Natural killer cell treated with Interleukin-12 subunit alpha and Interleukin-12 subunit beta and Interleukin-15 and Interleukin-18, amount 100 ng/mL, for 72 hours (primary cell): ENCODE measurements around the gene RNF135. TPM values are rescaled to one million over a fixed set of nuclear protein-coding genes. Genes with fewer than 3 reads are reported as not detected.
"Not testable (repeated sequence)": the region's sequence is repeated elsewhere in the genome, so short reads cannot be mapped to it uniquely, and the experiment has no call there.

Source experiments
- ATAC-seq, 2 donors: fragments of 150-1000 bp; cut with Tn5 transposase in 1 of 2; sonication (Bioruptor Pico), chemical (Tn5 transposase) in 1 of 2; 2 replicates each; pipeline ENCODE4 v1.10.0; 2021
- DNase-seq: peaks from one replicate; pipeline ENCODE4 v3.0.0; 2022; ENCODE audit warnings: low spot score
- H3K27ac Mint-ChIP-seq, 2 donors: 1 replicate in 1 of 2; 2 replicates in 1 of 2; pipeline ENCODE4 v1.8.0; 2022; ENCODE audit warnings: mixed read lengths in 2 of 2, mild to moderate bottlenecking in 1 of 2, moderate library complexity in 1 of 2
- H3K27me3 Mint-ChIP-seq, 2 donors: 1 replicate in 1 of 2; 2 replicates in 1 of 2; pipeline ENCODE4 v1.8.0; 2022; ENCODE audit warnings: mixed read lengths in 2 of 2
- H3K36me3 Mint-ChIP-seq: one replicate; pipeline ENCODE4 v1.8.0; 2022; ENCODE audit warnings: mixed read lengths
- H3K4me1 Mint-ChIP-seq, 2 donors: 1 replicate in 1 of 2; 2 replicates in 1 of 2; pipeline ENCODE4 v1.8.0; 2022; ENCODE audit warnings: low read depth in 2 of 2, mixed read lengths in 2 of 2, mild to moderate bottlenecking in 1 of 2
- H3K4me3 Mint-ChIP-seq: one replicate; pipeline ENCODE4 v1.8.0; 2022; ENCODE audit warnings: mixed read lengths
- H3K9me3 Mint-ChIP-seq: 2 replicates; pipeline ENCODE4 v1.8.0; 2022; ENCODE audit warnings: mixed read lengths
- total RNA-seq, 2 donors: library from RNA; stranded (reverse); gene quantifications; one replicate each; pipeline ENCODE4 v1.2.3, GENCODE V29; 2022

RNF135 gene
- 1 to 10 TPM; 6.4 to 8.7 TPM for total RNA-seq

- peak within 1 kb of the TSS; percentile 80 to 89 for H3K27ac Mint-ChIP-seq
- H3K27me3 Mint-ChIP-seq: no peaks in the 10 kb centered on the region
- H3K36me3 Mint-ChIP-seq: peaks cover 6% of the 10 kb centered on the region
- H3K4me1 Mint-ChIP-seq: peaks cover 35 to 43% of the 10 kb centered on the region in 2 donors
- peak within 1 kb of the TSS; percentile 97 for H3K4me3 Mint-ChIP-seq
- ATAC-seq (peak; percentile 89 to 90), DNase-seq (peak; percentile 80)
- no peaks in the 10 kb centered on the region for H3K9me3 Mint-ChIP-seq
Observed at GRCh38 chr17:30970831-30971567, at the start of gene RNF135. TSS of gene RNF135 (plus strand) at chr17:30971039. CDS start at chr17:30971074, 35 bp downstream.

- H3K4me1 Mint-ChIP-seq: peaks cover 13 to 15% of the 10 kb centered on the region in 2 donors
- H3K27me3 Mint-ChIP-seq: peaks cover 29 to 51% of the 10 kb centered on the region in 2 donors
- no peak within 1 kb of the TSS for H3K27ac Mint-ChIP-seq
- peak; percentile 48 to 74 for ATAC-seq
- H3K4me3 Mint-ChIP-seq: peak within 1 kb of the TSS; percentile 58
- no peaks in the 10 kb centered on the region for H3K9me3 Mint-ChIP-seq
- no peaks in the 10 kb centered on the region for H3K36me3 Mint-ChIP-seq
- DNase-seq: no peak
Observed at GRCh38 chr17:30921544-30922196, 49.2 kb upstream of the RNF135 start, which contains the start of gene ADAP2. TSS of gene ADAP2 (plus strand) at chr17:30921945. CDS start at chr17:30922015, 70 bp downstream.

- peak; percentile 39 to 56 for ATAC-seq
- no peak for DNase-seq
- Mint-ChIP-seq H3K4me1 (peaks cover 13 to 15% of the 10 kb centered on the region in 2 donors), H3K9me3 (no peaks in the 10 kb centered on the region), H3K27ac (no peak overlapping the region), H3K4me3 (peak overlapping the region; percentile 58), H3K27me3 (peaks cover 29 to 58% of the 10 kb centered on the region in 2 donors), H3K36me3 (no peaks in the 10 kb centered on the region)
Observed at GRCh38 chr17:30922235-30923030, 48.4 kb upstream of the RNF135 start.

GRCh38 chr17:30924341-30924740 is 46.5 kb upstream of the RNF135 start:
- ATAC-seq (no peak), DNase-seq (no peak)
- Mint-ChIP-seq H3K36me3 (no peaks in the 10 kb centered on the region), H3K27ac (no peak overlapping the region), H3K27me3 (peaks cover 29 to 46% of the 10 kb centered on the region in 2 donors), H3K9me3 (no peaks in the 10 kb centered on the region), H3K4me3 (no peak overlapping the region), H3K4me1 (peaks cover 13 to 15% of the 10 kb centered on the region in 2 donors)

GRCh38 chr17:30926516-30926915 is 44.3 kb upstream of the RNF135 start:
- Mint-ChIP-seq H3K9me3 (no peaks in the 10 kb centered on the region), H3K27ac (no peak overlapping the region), H3K36me3 (no peaks in the 10 kb centered on the region), H3K4me3 (no peak overlapping the region), H3K4me1 (peaks cover 7% of the 10 kb centered on the region in 2 donors), H3K27me3 (peaks cover 14 to 30% of the 10 kb centered on the region in 2 donors)
- DNase-seq (no peak), ATAC-seq (no peak)

GRCh38 chr17:30927756-30928155 is 43.1 kb upstream of the RNF135 start:
- Mint-ChIP-seq H3K36me3 (no peaks in the 10 kb centered on the region), H3K4me1 (peaks cover 2 to 3% of the 10 kb centered on the region in 2 donors), H3K27me3 (peaks cover 9 to 25% of the 10 kb centered on the region in 2 donors), H3K9me3 (no peaks in the 10 kb centered on the region), H3K4me3 (no peak overlapping the region), H3K27ac (no peak overlapping the region)
- DNase-seq (no peak), ATAC-seq (no peak)

- H3K9me3 Mint-ChIP-seq: no peaks in the 10 kb centered on the region
- H3K4me3 Mint-ChIP-seq: no peak overlapping the region
- DNase-seq (no peak), ATAC-seq (no peak)
- H3K36me3 Mint-ChIP-seq: no peaks in the 10 kb centered on the region
- no peaks in the 10 kb centered on the region for H3K4me1 Mint-ChIP-seq
- H3K27me3 Mint-ChIP-seq: peaks cover 6 to 20% of the 10 kb centered on the region in 2 donors
- no peak overlapping the region for H3K27ac Mint-ChIP-seq
Observed at GRCh38 chr17:30928584-30928983, 42.3 kb upstream of the RNF135 start.

- Mint-ChIP-seq H3K36me3 (no peaks in the 10 kb centered on the region), H3K9me3 (no peaks in the 10 kb centered on the region), H3K27ac (no peak overlapping the region), H3K4me1 (no peaks in the 10 kb centered on the region), H3K27me3 (peaks cover 4 to 20% of the 10 kb centered on the region in 2 donors), H3K4me3 (no peak overlapping the region)
- DNase-seq (no peak), ATAC-seq (no peak)
Observed at GRCh38 chr17:30929081-30929633, 41.7 kb upstream of the RNF135 start.

- not testable (repeated sequence) for H3K36me3 Mint-ChIP-seq, H3K27ac Mint-ChIP-seq, H3K4me3 Mint-ChIP-seq, H3K9me3 Mint-ChIP-seq, H3K4me1 Mint-ChIP-seq, DNase-seq, ATAC-seq
- peaks cover 3 to 20% of the 10 kb centered on the region in 2 donors for H3K27me3 Mint-ChIP-seq
Observed at GRCh38 chr17:30929861-30930260, 41.0 kb upstream of the RNF135 start.

GRCh38 chr17:30930495-30930894 is 40.3 kb upstream of the RNF135 start:
- Mint-ChIP-seq H3K4me1 (no peaks in the 10 kb centered on the region), H3K27ac (no peak overlapping the region)

GRCh38 chr17:30931582-30931981 is 39.3 kb upstream of the RNF135 start:
- not testable (repeated sequence) for H3K27ac Mint-ChIP-seq, H3K9me3 Mint-ChIP-seq, H3K27me3 Mint-ChIP-seq, DNase-seq, ATAC-seq, H3K4me1 Mint-ChIP-seq, H3K36me3 Mint-ChIP-seq, H3K4me3 Mint-ChIP-seq

More at GRCh38 chr17:30930495-30930894, 40.3 kb upstream of the RNF135 start:
- DNase-seq (no peak), ATAC-seq (no peak)
- Mint-ChIP-seq H3K4me3 (no peak overlapping the region), H3K27me3 (peaks cover under 1 to 18% of the 10 kb centered on the region in 2 donors), H3K9me3 (no peaks in the 10 kb centered on the region), H3K36me3 (no peaks in the 10 kb centered on the region)

GRCh38 chr17:30933966-30934365 is 36.9 kb upstream of the RNF135 start:
- Mint-ChIP-seq H3K4me1 (no peaks in the 10 kb centered on the region), H3K9me3 (no peaks in the 10 kb centered on the region), H3K27ac (no peak overlapping the region), H3K27me3 (no peaks in the 10 kb centered on the region), H3K4me3 (no peak overlapping the region), H3K36me3 (no peaks in the 10 kb centered on the region)
- ATAC-seq: no peak
- DNase-seq: no peak

- Mint-ChIP-seq H3K9me3 (no peaks in the 10 kb centered on the region), H3K27me3 (no peaks in the 10 kb centered on the region), H3K4me3 (peak overlapping the region; percentile 17), H3K36me3 (no peaks in the 10 kb centered on the region), H3K4me1 (no peaks in the 10 kb centered on the region), H3K27ac (peak overlapping the region; percentile 45 to 64)
- DNase-seq: no peak
- ATAC-seq: peak in 1 of 2 donors; percentile 46
Observed at GRCh38 chr17:30939051-30939689, 31.7 kb upstream of the RNF135 start.
